Left ventricle myocardium inferior (tissue), 1 donor: Measurements from ENCODE around the gene COL23A1. TPM values are rescaled to one million over a fixed set of nuclear protein-coding genes. Genes with fewer than 3 reads are reported as not detected.

ENCODE experiments used
- DNase-seq: peaks from one replicate; pipeline ENCODE4 v3.0.0-alpha.2; 2020
- H3K27ac ChIP-seq: fragments of 200-600 bp; replicated peaks from 2 replicates; pipeline ENCODE4 v1.8.0; 2021
- H3K27me3 ChIP-seq: fragments of 200-600 bp; 2 replicates; pipeline ENCODE4 v1.8.0; 2021; ENCODE audit warnings: low read depth
- H3K36me3 ChIP-seq: fragments of 200-600 bp; 2 replicates; pipeline ENCODE4 v1.8.0; 2021
- H3K4me1 ChIP-seq: fragments of 200-600 bp; 2 replicates; pipeline ENCODE4 v1.8.0; 2021
- H3K4me3 ChIP-seq: fragments of 200-600 bp; 2 replicates; pipeline ENCODE4 v1.8.0; 2021; ENCODE audit warnings: mild to moderate bottlenecking, moderate library complexity
- H3K9me3 ChIP-seq: fragments of 200-600 bp; replicated peaks from 2 replicates; pipeline ENCODE4 v1.8.0; 2021
- intact Hi-C: fragments of 100-400 bp; cut with micrococcal nuclease; formaldehyde crosslinking; loops from one replicate; pipeline ENCODE4 v1.11.0; 2022
- total RNA-seq: library from RNA; stranded (reverse); fragmentation: NEBNext Ultra II Directional; extraction: Animal tissue kit (Norgen Biotek cat#: 25700); gene quantifications from one replicate; pipeline ENCODE4 v1.2.1, GENCODE V29; 2021
- TF ChIP-seq, protein P1 (sequence below): fragments of 200-600 bp; IDR thresholded peaks from 2 replicates; pipeline ENCODE4 v1.8.0; 2021; ENCODE audit warnings: antibody characterized with exemption, mild to moderate bottlenecking, borderline replicate concordance
- donor health status: DM: no; HTN: yes; CAD: no; lungs with severe emphysema.

Gene COL23A1
- total RNA-seq, 1 donor from 2014 or later: 27.4 TPM

GRCh38 chr5:178310130-178310865 lies 279.9 kb downstream of the COL23A1 start:
- Histone ChIP-seq H3K9me3 (no peaks in the 10 kb centered on the region), H3K27ac (no peak overlapping the region), H3K27me3 (peaks cover 7% of the 10 kb centered on the region), H3K36me3 (no peaks in the 10 kb centered on the region), H3K4me1 (no peaks in the 10 kb centered on the region), H3K4me3 (no peak overlapping the region)
- TF ChIP-seq, protein P1, sequence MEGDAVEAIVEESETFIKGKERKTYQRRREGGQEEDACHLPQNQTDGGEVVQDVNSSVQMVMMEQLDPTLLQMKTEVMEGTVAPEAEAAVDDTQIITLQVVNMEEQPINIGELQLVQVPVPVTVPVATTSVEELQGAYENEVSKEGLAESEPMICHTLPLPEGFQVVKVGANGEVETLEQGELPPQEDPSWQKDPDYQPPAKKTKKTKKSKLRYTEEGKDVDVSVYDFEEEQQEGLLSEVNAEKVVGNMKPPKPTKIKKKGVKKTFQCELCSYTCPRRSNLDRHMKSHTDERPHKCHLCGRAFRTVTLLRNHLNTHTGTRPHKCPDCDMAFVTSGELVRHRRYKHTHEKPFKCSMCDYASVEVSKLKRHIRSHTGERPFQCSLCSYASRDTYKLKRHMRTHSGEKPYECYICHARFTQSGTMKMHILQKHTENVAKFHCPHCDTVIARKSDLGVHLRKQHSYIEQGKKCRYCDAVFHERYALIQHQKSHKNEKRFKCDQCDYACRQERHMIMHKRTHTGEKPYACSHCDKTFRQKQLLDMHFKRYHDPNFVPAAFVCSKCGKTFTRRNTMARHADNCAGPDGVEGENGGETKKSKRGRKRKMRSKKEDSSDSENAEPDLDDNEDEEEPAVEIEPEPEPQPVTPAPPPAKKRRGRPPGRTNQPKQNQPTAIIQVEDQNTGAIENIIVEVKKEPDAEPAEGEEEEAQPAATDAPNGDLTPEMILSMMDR: no peak
- DNase-seq: no peak
- intact Hi-C loops: no loop called here

GRCh38 chr5:178309271-178310013 lies 280.8 kb downstream of the COL23A1 start:
- intact Hi-C loops: no loop called here
- Histone ChIP-seq H3K36me3 (no peaks in the 10 kb centered on the region), H3K4me1 (no peaks in the 10 kb centered on the region), H3K27me3 (peaks cover 7% of the 10 kb centered on the region), H3K9me3 (no peaks in the 10 kb centered on the region), H3K4me3 (no peak overlapping the region), H3K27ac (no peak overlapping the region)
- no peak for DNase-seq
- TF ChIP-seq, protein P1: peak; percentile 19

- no peak for DNase-seq
- TF ChIP-seq, protein P1: no peak
- Histone ChIP-seq H3K9me3 (no peaks in the 10 kb centered on the region), H3K4me1 (no peaks in the 10 kb centered on the region), H3K36me3 (no peaks in the 10 kb centered on the region), H3K4me3 (no peak overlapping the region), H3K27me3 (peaks cover 7% of the 10 kb centered on the region), H3K27ac (no peak overlapping the region)
- intact Hi-C loops: no loop called here
These were observed 281.6 kb downstream of the COL23A1 start for GRCh38 chr5:178308541-178309092.

GRCh38 chr5:178307267-178308045 lies 282.7 kb downstream of the COL23A1 start:
- no peak for DNase-seq
- H3K27ac ChIP-seq: no peak overlapping the region
- peaks cover 7% of the 10 kb centered on the region for H3K27me3 ChIP-seq
- intact Hi-C loops: no loop called here
- TF ChIP-seq, protein P1: no peak
- no peaks in the 10 kb centered on the region for H3K9me3 ChIP-seq
- no peaks in the 10 kb centered on the region for H3K4me1 ChIP-seq
- no peaks in the 10 kb centered on the region for H3K36me3 ChIP-seq
- H3K4me3 ChIP-seq: no peak overlapping the region
